ENCODE measurements around the gene GRM5.
"Not testable (repeated sequence)": the region's sequence is repeated elsewhere in the genome, so short reads cannot be mapped to it uniquely, and the experiment has no call there.

Gene GRM5

DNA sequence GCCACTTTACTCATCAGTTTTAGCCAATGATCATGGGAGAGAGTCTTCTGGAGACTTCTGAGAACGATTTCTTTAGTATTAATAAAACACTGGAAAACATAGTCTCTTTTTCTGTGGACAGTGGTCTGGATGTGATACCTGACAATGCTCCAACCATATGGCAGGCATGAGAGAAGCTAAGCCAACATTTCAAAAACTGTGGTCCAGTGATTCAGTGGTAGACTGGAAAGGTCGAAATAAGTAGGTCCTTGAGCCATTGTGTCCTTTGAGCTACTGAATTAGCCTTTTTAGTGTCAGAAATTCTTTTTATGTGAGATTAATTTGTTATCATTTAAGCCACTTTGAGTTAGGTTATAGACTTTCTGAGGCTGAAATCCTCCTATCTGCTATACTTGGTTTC lies 530.5 kb downstream of the GRM5 start:
- DNase-seq: no peak

DNA sequence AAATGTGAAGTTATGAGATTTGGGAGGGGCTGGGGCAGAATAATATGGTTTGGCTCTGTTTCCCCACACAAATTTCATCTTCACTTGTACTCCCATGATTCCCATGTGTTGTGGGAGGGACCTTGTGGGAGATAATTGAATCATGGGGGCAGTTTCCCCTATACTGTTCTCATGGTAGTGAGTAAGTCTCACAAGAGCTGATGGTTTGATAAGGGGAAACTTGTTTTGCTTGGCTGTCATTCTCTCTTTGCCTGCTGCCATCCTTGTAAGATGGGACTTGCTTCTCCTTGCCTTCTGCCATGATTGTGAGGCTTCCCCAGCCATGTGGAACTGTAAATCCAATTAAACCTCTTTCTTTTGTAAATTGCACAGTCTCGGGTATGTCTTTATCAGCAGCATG lies 531.1 kb downstream of the GRM5 start:
- DNase-seq: not testable (repeated sequence)

DNA sequence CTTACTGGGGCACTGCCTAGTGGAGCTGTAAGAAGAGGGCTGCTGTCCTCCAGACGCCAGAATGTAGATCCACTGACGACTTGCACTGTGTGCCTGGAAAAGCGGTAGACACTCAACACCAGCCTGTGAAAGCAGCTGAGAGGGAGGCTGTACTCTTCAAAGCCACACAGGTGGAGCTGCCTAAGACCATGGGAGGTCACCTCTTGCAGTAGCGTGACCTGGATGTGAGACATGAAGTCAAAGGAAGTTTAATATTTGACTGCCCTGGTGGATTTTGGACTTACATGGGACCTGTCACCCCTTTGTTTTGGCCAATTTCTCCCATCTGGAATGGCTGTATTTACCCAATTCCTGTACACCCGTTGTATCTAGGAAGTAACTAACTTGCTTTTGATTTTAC lies 531.6 kb downstream of the GRM5 start:
- no peak for DNase-seq

DNA sequence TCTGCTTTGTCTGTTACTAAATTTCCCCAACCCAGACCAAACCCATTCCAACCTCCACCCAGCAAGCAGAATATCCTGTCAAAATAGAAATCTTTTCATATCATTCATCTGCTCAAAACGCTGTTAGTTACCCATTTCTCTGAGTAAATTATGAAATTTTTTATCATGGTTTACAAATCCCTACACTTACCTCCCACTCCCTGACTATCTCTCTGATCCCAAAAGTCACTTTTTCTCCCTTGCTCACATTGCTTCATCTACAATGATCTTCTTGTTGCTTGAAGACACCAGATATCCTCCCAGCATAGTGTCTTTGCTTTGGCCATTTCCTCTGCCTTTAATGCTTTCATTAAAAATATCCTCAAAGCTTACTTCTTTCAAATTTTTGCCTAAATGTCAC lies 532.8 kb downstream of the GRM5 start:
- no peak for DNase-seq

DNA sequence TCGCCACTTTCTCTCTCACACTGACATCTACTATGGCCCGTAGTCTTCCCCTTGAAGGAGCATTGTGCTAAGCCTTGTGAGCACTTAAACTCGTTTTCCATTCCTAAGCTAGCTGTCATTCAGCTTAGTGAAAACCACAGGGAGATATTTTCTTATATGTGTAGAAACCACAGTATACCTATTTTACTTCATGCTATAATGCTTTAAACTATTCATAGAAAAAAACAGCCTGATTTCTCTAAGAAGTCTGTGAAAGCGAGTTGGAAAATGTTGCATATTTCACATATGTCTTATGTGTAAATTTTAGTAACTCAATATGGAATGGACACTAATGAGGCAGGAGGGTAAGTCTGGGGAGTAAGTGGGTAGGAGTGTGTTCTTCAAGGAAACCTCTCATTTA lies 534.0 kb downstream of the GRM5 start:
- no peak for DNase-seq

DNA sequence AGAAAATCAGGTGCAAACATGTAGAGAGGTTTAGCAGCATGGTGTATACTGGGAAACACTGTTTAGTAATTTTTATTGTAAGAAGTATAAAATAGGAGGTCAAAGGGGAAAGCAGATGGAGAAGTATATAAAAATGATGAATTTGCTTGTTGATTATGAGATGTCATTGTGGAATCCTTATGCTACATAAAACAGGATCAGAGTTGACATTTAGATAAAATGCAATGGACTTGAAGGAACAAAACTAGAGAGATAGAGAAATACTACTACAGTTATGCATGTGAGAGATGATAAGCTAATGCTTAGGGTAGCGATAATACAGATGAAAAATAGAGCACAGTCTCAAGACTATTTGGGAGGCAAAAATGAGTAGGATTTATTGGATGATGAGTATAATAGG lies 536.4 kb downstream of the GRM5 start:
- no peak for DNase-seq

DNA sequence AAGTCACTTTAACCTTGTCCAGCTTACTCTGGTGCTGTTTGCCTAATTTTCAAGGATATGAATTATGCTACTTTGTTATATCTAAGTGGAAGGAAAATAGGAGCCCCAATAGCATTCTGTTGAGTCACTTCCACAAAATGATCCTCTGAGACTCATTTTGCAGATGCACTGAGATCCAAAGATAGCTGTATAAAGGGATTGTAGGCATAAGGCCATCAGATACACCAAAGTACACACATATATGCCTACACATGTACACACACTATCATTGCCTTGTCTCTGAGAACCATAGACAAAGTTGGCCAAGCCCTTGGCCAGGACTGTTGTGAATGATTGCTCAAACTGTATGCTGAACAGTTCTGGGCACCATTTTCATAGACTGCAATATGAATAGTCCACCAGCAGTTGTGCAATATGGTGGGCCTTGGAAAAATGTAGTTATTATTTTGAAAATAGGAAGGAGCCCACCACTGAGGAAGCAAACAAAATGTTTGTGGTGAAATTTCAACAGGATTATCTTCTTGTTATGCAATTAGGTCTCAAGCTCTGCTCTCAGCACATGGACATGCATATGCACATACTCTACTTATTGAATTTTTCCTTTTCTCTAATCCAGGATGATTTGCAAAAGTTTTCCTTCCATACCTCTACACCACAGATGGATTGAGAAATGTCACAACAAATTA lies 542.3 kb downstream of the GRM5 start:
- peak; percentile 18 for DNase-seq

DNA sequence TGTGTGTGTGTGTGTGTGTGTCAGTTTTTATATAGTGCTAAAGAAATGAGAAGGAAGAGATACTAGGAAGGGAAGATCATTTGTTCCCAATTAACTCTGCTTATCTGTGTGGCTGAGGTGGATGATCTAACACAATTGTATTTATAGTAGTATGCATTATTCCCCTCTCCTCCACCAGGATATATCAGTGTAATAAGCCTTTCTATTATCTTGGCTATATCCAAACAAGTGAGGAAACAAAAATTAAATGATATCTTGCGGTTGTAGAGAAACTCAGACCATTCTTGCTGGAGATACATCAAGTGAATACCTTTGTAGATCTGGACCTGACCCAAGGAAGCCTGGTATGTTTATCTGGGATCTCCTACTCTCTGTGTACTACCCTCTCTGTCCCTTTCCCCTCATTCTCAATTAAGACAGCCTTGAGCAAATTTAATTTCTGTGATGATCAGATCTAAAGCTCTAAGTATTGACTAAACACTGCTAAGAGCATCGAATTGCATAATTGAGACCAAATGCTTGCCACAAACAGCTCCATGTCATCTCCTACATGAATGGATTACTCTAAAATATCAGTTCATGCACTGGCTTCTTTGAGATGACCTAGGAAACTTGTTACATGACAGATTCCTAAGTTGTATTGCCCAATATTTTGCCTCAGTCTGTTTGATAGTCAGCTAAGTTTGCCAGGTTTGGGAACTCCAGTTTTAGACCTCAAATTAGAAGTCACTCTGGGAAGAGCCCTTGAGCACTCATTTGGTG lies 543.0 kb downstream of the GRM5 start:
- DNase-seq: no peak

DNA sequence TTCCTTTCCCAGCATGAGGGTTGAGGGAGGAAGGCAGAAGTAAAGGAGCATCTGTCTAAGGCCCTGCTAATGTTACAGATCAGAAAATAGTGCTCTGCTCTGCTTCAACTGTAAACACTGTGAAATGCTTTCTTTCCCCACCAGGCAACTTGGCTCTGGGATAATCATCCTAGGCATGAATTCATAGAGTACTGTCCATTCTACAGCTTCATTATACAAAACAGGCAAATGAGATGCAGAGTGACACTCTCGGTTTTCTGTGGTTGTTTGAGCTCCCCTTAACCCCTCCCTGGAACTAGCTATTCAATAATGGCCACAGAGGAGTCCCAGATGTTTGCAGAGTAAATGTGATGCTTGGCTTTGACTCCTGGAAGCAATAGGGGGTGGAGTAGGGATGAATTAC lies 544.0 kb downstream of the GRM5 start:
- DNase-seq: no peak

DNA sequence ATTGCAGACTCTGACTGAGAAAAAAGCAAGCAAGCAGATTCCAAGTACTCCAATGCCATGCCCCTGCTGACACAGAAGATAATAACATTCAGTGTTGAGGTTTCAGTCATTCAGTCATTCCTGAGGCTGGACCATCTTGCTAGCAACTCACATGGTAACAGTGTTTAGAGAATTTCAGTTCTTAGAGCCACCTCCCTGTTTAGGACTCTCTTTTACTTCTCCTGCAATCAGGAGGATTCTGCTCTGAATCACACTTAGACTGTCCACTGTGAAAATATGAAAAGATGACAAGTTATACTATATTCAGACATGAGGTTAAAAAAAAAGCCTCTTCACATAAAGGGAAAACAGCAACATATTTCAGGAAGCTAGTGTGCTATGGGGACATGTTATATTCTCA lies 544.4 kb downstream of the GRM5 start:
- no peak for DNase-seq

DNA sequence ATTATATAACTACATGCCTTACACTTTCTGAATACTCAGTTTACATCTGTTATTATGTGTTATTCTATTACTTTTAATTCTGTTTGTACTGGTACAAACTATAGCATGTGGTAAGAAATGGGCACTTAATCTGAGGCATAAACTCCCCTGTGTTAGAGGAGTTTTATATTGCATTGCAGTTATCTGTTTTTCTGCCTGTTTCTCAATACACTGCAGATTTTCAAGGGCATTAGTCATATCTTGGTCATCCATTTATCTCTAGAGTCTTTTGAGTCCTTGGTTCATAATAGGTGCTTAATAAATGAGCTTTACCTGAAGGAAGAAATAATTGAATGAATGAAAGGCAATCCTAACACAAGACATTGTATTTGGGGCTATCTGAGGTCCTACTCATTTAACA lies 545.4 kb downstream of the GRM5 start:
- no peak for DNase-seq

DNA sequence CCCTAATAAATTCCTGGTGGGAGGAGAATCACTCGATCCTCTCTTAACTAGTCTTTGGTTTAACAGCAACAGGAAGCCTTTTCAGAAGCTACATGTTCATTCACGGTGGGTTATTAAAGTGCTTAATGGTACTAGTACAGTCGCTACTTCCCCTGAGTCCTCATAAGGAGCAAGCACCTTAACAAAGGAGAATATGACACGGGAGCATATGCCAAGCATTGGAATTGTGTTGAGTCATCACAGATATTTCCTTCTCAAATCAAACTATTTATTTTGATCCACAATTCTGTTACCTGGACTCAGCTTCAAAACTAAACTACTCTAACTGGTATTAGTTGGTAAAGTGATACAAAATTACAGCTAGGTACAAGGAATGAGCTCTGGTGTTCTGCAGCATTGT lies 550.8 kb downstream of the GRM5 start:
- no peak for DNase-seq

DNA sequence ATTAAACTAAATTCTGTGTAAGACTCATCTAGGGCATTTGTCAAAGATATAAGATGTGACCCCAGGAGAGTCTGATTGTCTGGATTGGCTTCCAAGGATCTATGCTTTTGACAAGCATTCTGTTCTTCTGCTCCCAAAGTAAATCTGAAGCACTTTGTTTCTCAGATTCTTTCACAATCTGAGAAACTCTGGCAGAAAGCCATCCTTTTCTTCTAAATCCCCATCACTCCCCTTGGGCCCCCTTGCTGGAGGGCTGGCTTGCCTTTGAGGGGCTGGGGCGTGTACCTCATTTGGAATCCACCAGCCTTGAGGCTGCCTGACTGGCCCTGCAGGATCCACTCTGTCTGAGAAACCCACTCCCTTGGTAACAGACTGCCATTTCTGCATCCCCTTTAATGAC lies 554.8 kb downstream of the GRM5 start:
- no peak for DNase-seq

DNA sequence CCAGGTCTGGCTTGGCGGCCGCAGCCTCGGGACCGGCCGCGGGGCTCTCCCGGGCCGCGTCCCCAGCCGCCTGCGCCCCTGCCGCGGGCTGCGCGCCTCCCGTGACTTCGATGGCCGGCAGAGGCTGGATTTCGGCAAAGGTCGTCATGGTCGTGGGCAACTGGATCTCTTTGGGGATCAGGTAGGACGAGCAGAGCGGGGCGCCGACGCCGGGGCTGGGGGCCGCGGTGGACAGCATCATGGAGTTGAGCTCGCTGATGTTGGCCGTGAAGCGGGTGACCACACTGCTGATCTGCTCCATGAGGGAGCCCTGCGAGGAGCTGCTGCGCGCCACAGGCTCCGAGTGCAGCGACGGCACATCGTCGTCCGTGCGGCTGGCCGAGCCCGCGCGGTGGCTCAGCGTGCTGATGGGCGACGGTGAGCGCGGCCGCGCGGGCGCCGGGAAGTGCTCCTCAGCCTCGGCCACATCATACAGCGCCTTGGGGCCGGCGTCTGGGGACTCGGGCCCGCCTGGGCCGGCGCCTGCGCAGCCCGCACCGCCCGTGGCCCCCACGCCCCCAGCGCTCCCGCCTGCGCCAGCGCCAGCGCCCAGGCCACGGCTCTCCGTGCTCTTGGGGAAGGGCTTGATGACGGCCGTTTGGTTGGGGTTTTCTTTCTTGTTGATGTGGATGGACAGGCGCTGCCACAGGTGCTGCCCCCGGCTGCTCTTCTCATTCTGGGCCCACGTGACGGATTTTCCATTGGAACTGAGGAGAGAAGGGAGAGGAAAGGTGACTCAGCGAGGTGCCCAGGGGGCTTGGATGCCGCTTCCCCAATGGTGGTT lies 556.8 kb downstream of the GRM5 start:
- DNase-seq: peak; percentile 26

DNA sequence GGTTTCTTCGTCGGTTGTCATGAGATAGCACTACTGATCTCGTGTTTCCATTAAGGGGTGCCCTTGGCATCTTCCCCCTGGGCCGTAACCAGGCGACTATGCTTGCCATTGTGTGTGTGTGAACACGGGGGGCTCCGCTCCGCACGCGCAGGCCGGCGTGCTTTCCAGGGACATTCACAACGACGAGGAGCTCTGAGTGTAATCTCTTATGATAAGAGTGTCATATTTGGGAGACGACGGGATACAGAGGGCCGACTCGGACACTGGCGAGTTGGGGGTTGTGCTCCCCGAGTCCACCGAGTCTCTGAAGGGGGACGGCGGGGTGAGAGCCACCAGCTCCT lies 557.4 kb downstream of the GRM5 start:
- DNase-seq: no peak

DNA sequence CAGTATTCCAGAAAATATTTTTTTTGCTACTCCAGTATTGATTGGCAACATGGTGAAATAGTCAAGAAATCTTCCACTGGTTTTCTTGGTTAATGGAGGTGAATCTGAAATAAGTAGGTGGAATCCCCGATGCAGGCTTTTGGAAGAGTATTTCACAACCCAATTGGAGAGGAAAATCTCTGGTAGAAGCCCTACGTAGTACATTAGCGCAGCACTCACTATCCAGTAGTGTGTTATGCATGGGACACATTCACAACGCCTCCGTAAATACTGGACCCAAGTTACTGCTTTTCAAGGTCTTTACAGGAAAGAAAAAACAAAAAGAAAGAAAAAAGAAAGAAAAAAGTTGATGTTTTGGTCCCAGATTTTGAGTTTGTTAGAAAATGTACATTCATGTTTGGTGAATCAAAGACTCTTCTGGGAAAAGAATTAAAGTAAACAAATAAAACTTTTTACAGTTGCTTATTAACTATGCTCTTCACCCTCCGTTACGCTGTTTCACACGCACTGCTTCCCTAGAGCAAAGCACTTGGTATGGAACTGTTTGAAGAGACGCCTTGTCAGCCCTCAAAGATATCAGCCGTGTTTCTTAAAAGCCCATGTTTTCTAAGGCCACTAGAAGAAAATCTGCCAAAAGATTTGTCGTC lies 557.9 kb downstream of the GRM5 start:
- DNase-seq: no peak

DNA sequence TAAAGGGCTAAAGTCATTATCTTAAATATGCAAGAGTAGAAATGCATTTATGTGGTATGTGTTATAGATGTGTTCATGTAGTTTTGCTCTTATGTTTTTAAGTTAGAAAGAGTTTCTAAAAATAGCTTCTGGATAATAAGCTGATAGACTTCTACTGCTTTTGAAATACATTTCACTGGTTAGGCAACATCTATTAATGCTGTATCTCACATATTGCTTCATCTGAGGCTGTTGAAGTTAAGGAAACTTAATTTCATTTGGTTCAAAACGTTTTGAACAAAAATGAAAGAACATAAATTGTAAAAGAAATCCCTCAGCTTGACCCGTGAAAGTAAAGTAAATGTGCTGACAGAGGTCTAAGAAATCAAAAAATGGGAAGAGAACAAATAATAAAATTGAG lies 564.2 kb downstream of the GRM5 start:
- peak; percentile 43 for DNase-seq

DNA sequence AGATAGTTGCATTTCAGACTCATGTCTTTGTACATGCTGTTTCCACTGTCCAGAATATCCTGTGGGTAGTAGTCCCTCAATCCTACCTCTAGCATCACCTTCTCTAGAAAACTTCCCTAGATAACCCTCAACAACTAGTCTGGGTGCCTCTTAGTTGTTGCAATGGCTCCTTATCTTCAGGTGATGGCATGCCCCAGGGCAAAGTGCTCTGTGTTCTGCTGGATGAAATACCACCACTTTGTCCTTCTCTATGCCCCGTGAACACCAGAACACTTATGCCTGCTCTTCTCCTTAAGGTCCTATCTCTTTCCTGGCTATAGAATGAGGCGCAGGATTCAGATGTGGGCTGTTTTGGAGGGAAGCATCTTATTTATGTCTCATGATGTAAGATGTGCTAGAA lies 569.9 kb downstream of the GRM5 start:
- DNase-seq: no peak

DNA sequence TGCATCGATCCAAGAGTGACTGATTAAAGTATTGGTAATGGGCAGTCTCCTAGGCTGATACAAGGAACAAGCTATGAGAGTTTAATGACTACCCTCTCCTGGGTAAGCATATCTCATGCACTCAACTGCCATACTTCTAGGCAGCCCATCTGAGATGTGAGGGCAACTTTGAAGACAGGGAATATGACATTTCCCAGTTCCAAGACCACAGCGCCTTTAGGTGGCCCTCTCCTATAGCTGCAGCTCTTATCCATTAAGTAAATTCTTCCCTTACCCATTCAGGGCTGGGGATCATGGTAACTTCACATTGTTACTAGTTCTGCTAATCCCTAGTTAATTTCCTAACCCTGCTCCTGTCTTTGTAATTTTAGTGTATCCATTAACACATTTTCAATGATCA lies 570.9 kb downstream of the GRM5 start:
- DNase-seq: no peak

DNA sequence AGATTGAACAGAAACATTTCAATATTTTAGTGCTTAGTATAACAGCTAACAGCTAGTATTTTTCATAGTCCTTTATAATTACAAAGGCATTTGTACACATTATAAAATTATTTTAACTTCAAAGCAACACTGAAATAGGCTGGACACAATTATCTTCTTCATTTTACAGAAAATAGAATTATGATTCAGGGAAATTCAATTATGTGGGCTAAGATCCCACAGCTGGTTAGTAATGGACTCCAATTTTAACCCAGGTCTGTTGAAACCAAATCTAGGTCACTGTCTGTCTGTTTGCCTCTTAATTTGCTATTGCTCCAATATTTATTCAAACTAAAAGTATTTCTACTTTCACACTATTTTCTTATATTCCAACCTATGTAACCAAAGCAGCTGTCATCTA lies 574.1 kb downstream of the GRM5 start:
- DNase-seq: no peak

DNA sequence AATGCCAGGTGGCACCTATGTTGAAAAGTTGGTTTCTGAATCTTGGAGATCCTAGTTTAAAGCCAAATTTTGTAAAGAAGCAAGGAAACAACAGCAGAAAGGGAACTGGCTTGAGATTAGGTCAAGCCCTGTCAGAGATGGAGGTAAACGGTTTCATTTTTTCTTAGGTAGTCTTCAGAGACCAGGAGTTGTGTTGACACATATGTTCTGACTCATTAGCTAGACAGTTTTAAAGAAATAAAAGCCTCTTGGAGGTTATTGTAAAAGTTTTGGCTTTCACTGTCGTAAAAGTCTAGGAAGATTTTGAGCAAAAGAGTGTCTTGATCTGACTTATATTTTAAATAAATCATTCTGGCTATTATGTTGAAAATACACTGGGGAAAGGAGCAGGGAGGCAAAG lies 576.8 kb downstream of the GRM5 start:
- no peak for DNase-seq

DNA sequence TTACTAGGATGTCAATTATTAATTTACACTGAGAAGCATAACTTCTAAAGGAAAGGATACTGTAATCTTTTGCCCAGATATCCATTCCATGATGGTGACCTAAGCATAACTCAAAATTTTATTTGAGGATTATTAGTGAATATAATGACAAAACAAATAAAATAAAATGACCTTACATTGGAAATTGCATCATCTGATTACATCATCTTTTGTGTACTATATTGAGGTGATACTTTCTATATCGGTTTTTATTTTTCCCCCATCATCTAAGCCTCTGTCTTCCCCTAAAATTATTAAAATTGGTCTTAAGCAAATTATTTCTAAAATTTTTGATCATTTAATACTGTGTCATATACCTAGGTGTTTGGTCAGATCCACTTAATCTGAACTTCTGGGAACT lies 578.1 kb downstream of the GRM5 start:
- no peak for DNase-seq

DNA sequence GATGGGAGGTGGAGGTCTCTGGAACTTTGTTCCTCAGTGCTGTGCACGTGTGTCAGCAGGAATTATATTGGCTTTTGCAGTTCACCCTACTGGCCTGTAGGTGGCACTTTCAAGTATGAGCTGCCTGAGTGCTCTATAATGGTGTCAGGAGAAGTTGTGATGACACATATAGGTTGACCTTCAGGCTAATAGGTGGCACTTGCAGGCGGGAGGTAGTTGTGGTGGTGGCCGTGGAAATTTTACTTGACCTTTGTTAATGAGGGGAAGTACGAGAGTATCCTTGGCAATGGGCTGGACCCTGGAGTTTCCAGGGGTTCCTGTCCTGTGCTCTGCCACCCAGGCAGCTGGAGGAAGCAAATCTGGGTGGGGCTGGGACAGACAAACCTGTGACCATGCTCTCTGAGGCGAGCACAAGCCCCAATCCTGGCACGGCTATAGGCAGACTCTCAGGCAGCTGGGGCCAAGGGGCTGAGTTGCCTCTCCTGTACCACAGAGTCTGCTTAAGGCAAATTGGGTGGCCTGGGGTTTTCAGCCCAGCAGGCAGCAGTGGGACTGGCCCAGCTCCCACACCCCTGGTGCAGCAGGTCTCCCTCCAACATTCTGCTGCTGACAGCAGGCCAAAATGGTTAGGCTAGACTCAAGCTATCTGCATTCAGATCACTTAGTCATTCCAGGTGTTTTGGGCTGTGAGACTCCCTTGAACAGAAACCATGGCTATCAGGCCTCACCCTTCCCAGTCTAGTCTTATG lies 580.7 kb downstream of the GRM5 start:
- DNase-seq: peak; percentile 72

All from inflammatory macrophage treated with lipopolysaccharide for 4 hours (primary cell).